HL-60/S4 treated with retinoic acid at 250 ng/mL for 4 days and 3 days (cell line): ENCODE results near the gene NEDD4.
"Not testable (repeated sequence)": the region's sequence is repeated elsewhere in the genome, so short reads cannot be mapped to it uniquely, and the experiment has no call there.

Experiments
- in situ Hi-C: fragments of 300-500 bp; cut with MboI; formaldehyde crosslinking; loops from 2 replicates; pipeline ENCODE4 v1.7.0; 2022; ENCODE audit warnings: low sequenced_read_pairs

The NEDD4 gene

GRCh38 chr15:55959744-55960447 is 33.5 kb downstream of the NEDD4 start:
- in situ Hi-C loops = no loop called here

DNA sequence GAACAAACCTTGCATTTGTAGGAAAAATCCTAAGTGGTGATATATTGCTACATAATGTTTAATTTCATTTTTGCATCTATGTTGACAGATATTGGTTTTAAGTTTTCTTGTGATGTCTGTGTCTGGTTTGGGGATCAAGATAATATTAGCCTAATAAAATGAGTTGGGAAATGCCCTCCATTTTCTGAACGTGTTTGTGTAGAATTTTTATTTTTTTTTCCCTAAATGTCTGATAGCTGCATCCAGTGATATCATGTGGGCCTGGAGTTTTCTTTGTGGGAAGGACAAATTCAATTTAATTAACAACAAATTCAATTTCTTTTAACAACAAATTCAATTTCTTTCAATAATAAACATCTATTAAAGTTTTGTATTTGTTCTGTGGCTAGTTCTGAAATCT is 35.1 kb downstream of the NEDD4 start:
- in situ Hi-C loops = no loop called here

- in situ Hi-C loops = no loop called here
Observed at GRCh38 chr15:55954862-55955605, 38.4 kb downstream of the NEDD4 start.

GRCh38 chr15:55952501-55953274 is 40.7 kb downstream of the NEDD4 start:
- in situ Hi-C loops = not testable (repeated sequence)

DNA sequence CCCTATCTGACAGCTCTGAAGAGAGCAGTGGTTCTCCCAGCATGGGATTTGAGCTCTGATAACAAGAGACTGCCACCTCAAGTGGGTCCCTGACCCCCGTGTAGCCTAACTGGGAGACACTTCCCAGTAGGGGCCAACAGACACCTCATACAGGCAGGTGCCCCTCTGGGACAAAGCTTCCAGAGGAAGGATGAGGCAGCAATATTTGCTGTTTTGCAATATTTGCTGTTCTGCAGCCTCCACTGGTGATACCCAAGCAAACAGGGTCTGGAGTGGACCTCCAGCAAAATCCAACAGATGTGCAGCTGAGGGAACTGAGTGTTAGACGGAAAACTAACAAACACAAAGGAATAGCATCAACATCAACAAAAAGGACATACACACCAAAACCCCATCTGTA is 48.8 kb downstream of the NEDD4 start:
- in situ Hi-C loops = not testable (repeated sequence)

GRCh38 chr15:55942332-55942731 is 51.1 kb downstream of the NEDD4 start:
- in situ Hi-C loops = no loop called here

- in situ Hi-C loops = no loop called here
Observed at GRCh38 chr15:55937040-55937439, 56.4 kb downstream of the NEDD4 start.

GRCh38 chr15:55928955-55929354 is 64.5 kb downstream of the NEDD4 start:
- in situ Hi-C loops = no loop called here

DNA sequence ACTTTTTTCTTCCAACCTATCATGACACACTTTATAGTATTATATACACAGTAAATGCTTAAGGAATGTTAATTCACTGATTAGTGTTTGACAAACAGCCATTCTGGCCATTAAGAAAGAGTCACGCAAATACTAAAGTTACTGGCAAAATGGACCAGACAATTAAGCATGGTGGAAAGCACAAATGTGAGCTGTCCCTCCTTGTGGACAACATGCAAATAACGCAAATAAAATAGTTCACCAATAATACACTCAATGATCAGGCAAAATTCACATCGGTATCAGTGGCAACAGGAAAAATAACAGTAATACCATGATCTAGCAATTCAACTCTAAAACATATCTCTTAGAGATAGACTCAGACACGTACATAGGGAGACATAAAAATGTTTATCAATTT is 71.7 kb downstream of the NEDD4 start:
- in situ Hi-C loops = no loop called here

GRCh38 chr15:55917881-55918296 is 75.5 kb downstream of the NEDD4 start:
- in situ Hi-C loops = no loop called here

DNA sequence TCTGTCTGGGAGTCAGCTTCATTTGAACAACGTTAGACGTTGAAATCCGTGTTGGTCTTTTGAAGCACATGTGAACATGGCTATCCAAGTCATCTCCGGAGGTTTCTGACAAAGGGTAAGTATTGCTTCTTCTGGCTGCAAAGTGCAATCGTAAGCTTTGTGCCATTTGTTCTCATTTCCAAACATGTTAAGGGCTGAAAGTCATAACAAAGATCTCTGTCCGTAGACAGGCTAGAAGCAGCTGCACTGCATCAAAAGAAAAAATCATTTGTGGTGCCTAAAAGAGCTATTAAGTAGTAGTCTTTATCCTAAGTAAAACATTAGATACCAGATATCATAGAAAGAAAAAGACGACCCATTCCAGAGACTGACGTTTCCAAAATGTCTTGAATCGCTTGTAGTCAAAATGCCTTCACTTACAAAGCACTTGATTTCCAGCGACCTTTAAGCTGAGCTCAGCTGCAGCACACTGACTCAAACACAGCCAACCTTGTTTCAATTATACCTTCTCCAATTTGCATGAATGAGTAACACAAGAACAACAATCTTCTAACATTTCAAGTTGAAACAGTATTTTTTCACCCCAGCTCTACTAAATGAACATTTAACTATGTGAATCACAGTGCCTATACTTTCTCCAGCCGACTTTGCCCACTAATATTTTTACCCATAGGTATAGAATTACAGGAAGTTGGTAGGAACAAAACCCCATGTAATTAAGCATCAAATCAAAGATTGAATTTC is 76.6 kb downstream of the NEDD4 start:
- in situ Hi-C loops = no loop called here

DNA sequence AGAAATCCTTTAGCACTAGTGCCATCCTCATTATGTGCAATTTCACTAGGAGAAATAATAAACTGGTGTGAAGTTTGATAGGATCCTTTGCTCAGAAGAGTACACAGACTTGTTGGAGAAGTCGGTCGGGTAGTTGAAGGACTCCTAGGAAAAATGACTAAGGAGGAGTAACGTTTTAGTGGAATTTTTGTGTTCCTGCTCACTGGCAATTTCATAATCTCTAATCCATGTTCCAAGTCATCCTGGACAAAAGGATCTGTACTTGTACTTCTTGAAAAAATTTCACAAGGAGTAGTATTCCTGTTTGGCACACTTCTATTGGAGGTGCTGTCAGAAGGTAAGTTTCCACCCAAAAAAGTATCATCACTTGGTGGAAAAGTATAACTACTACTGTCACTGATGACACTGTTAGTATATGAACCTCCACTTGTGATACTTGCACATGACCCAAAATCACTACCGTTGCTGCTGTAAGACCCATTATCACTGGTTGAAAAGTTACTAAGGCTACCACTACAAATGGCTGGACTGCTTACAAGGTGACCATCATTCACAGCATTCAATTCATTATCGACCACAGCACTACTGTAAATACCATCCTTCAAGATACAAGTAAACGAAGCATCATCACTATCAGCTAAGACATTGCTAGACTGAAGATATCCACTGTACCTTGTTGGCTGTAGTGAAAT is 77.4 kb downstream of the NEDD4 start:
- in situ Hi-C loops = no loop called here

DNA sequence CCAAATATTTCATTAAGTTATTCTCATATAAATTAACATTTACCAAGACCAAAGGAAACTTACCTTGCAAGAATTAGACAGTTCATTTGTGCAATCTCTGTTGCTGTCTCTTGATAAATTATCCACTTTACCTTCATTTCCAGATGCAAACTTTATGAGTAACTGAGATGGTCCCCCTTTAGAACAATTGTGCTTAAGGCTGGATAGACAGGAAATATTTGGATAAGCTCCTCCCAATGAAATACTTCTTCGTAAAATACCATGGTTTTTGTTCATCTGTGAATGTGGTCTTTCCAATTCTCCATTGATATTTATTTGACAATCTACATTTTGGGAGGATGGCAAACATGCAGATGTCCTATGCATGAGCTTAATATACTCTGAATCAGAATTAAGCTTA is 78.2 kb downstream of the NEDD4 start:
- in situ Hi-C loops = no loop called here

DNA sequence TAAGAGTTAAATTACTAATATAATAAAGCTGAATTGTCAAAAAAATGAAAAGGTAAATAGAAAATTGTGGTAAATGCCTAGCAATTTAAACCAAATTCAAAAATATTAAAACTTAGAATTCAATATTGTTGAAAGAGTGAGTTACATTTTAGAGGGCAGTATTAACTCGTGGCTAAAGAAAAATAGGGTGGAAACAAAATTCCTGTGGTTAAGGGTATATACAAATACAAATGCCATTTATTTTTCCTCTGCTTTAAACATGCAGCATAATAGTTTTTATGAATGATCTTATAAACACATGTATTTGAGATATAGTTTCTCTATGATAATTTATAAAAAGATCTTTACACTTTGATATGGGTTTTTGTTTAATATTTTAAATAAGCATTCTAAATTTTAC is 79.0 kb downstream of the NEDD4 start:
- in situ Hi-C loops = no loop called here

- in situ Hi-C loops = no loop called here
Observed at GRCh38 chr15:55912982-55913381, 80.4 kb downstream of the NEDD4 start.

DNA sequence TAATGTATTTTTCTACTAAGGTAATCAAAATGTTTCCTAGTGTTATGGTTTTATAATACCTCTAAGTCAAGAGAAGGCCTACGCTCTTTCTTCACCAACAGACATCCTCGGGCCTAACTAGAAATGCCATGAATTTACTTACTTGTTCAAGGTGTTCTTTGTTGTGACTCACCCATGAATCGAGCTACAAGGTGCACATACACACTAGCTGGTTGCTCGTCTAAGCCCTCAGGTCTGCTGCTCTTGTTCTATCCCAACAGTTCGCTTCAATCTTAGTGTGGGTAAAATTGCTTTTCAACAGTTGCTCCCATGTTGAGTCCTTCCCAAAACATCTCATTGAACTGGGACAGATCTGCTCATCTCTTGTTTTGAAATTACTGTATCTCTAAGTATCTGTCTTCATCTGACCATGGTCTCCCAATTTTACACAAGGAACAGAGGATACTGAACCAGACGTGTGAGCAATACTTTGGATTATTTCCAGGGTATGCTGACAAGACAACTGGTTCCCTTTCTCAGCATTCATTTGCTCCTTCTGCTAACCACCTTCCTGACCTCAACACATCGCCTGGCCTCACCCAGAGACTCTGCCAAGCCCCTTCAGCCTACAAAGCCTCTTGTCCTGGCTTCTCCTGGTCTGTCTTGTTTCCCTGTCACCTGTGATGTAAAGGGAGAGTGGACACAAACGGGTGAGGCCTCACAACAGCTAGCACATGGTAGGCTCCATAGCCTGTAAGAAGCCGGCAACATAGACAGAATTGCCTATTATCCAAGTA is 84.2 kb downstream of the NEDD4 start:
- in situ Hi-C loops = no loop called here

DNA sequence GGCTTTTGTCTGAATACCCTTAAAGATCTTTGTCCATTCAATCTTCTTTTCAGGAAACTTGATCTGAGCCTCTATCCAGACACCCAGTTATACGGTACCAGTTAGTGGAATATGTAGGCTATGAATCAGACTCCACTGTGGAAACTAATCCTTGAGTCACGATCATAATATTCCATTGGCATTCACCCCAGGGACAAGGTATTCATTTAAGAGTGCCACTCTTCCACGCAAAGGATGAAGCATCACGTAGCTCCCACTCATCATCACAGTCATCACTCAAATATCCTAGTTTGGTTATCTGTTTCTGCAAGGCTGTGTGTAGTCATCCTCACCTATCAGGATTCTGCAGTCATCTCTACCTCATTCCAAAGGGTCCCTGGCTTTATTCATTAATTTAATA is 85.6 kb downstream of the NEDD4 start:
- in situ Hi-C loops = no loop called here

DNA sequence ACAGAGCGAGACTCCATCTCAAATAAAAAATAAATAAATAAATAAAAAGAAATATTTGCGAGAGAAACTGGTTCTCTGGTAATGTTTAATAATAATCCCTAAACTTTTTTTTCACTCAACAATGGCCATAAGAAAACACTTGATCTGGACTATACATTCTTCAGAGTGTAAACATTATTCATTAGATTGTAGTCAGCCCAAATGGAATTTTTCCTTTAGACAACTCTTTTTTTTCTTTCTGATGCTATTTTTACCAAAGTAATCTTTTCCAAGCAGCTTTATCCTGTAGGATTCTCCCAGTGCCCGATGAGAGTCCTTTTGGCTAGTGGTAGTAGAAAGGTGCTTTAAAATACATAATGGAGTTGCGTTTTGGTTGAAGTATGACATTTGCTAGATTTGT is 90.4 kb downstream of the NEDD4 start:
- in situ Hi-C loops = no loop called here

DNA sequence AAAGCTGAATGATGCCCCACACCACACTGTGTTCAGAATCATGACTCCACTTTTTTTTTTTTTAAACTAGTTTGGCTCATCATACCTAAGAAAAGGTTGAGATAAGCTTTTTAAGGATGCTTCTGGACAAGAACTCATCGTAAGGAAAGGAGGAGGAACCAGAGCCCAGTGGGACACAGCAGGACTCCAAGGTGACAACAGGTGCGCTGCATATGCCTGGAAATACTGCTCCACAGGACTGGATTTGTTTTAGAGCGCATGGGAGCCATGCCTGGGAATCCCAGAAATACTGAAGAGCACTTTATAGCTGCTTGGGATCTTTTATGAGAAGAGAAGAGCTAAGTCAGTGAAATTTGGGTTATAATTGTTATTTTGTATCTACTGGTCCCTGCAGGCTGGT is 93.4 kb downstream of the NEDD4 start:
- in situ Hi-C loops = no loop called here

DNA sequence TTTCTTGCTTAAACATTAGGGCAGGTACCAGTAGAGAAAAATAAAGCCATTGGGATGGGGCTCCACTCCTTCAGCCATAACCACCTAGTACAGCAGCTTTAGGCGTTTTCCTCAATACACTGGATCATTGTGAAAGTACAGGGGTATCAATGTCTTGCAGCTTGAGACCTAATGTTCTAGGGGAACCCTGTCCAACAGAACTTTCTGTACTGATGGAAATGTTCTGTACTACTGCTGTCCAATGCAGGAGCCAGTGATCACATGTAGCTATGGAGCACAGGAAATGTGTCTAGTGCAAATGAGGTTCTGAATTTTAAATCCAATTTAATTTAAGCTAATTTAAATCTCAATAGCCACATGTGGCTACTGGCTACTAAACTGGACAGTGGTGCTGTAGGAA is 93.9 kb downstream of the NEDD4 start:
- in situ Hi-C loops = no loop called here
